HEK293T (cell line): Measurements from ENCODE around the gene PKN1.

Experiments used
- CTCF ChIA-PET: fragments of 350-600 bp; formaldehyde crosslinking; extraction: SDS; loops from one replicate; lab custom pipeline; 2021; ENCODE audit warnings: antibody characterized with exemption, inconsistent platforms; lab: Yijun Ruan, JAX
- POLR2A ChIA-PET: fragments of 350-600 bp; formaldehyde crosslinking; extraction: SDS; loops from one replicate; lab custom pipeline; 2020; ENCODE audit warnings: antibody characterized with exemption, inconsistent platforms; lab: Yijun Ruan, JAX
- DNase-seq: peaks from one replicate; pipeline ENCODE4 v3.0.0; 2012; ENCODE audit warnings: mixed read lengths; ENCODE audit errors: extremely low spot score
- ARNT ChIP-seq: fragments of 450-650 bp; IDR thresholded peaks from 2 replicates; pipeline ENCODE4 v1.6.1; 2017; ENCODE audit warnings: mild to moderate bottlenecking
- BHLHE40 ChIP-seq: fragments of 450-650 bp; IDR thresholded peaks from 2 replicates; pipeline ENCODE4 v1.6.1; 2016; ENCODE audit warnings: mild to moderate bottlenecking, moderate library complexity, borderline replicate concordance
- CTBP1 ChIP-seq: fragments of 450-650 bp; IDR thresholded peaks from 2 replicates; pipeline ENCODE4 v1.6.1; 2016; ENCODE audit warnings: borderline replicate concordance
- ELF4 ChIP-seq: fragments of 450-650 bp; IDR thresholded peaks from 2 replicates; pipeline ENCODE4 v1.6.1; 2017; ENCODE audit warnings: antibody characterized with exemption
- FOXA1 ChIP-seq: fragments of 450-650 bp; IDR thresholded peaks from 2 replicates; pipeline ENCODE4 v1.6.1; 2016; ENCODE audit warnings: mild to moderate bottlenecking
- FOXK2 ChIP-seq: fragments of 450-650 bp; IDR thresholded peaks from 2 replicates; pipeline ENCODE4 v1.6.1; 2016; ENCODE audit warnings: mild to moderate bottlenecking
- FOXM1 ChIP-seq: fragments of 450-650 bp; IDR thresholded peaks from 2 replicates; pipeline ENCODE4 v1.6.1; 2017; ENCODE audit warnings: mild to moderate bottlenecking, borderline replicate concordance
- HDGF ChIP-seq: fragments of 450-650 bp; IDR thresholded peaks from 2 replicates; pipeline ENCODE4 v1.6.1; 2017; ENCODE audit warnings: antibody characterized with exemption, borderline replicate concordance
- L3MBTL2 ChIP-seq: fragments of 450-650 bp; conservative IDR thresholded peaks from 2 replicates; pipeline ENCODE4 v1.6.1; 2016; ENCODE audit warnings: mild to moderate bottlenecking
- LEF1 ChIP-seq: fragments of 450-650 bp; IDR thresholded peaks from 2 replicates; pipeline ENCODE4 v1.6.1; 2017; ENCODE audit warnings: mild to moderate bottlenecking, borderline replicate concordance
- NFRKB ChIP-seq: fragments of 450-650 bp; IDR thresholded peaks from 2 replicates; pipeline ENCODE4 v1.6.1; 2016; ENCODE audit warnings: mild to moderate bottlenecking, moderate library complexity
- PKNOX1 ChIP-seq: fragments of 450-650 bp; IDR thresholded peaks from 2 replicates; pipeline ENCODE4 v1.6.1; 2016
- SP1 ChIP-seq: fragments of 450-650 bp; IDR thresholded peaks from 2 replicates; pipeline ENCODE4 v1.6.1; 2017
- SUZ12 ChIP-seq: fragments of 450-650 bp; IDR thresholded peaks from 2 replicates; pipeline ENCODE4 v1.6.1; 2016; ENCODE audit warnings: mild to moderate bottlenecking
- TARDBP ChIP-seq: fragments of 450-650 bp; IDR thresholded peaks from 2 replicates; pipeline ENCODE4 v1.6.1; 2016
- ZNF384 ChIP-seq: fragments of 450-650 bp; IDR thresholded peaks from 2 replicates; pipeline ENCODE4 v1.6.1; 2016

Gene PKN1

GRCh38 chr19:14511229-14511593 is 78.1 kb downstream of the PKN1 start:
- DNase-seq, result no peak
- CTCF ChIA-PET, result no interaction called here
- POLR2A ChIA-PET, result no interaction called here
- TF ChIP-seq LEF1 (no peak), TARDBP (no peak), CTBP1 (no peak), ZNF384 (no peak), SP1 (no peak)

GRCh38 chr19:14512406-14512961 is 79.4 kb downstream of the PKN1 start:
- ChIA-PET POLR2A (no interaction called here), CTCF (interaction anchor here (1.5 kb wide), 1 partner anchor 9 kb away, joined by 3 read pairs; no protein-coding TSS in a partner anchor)
- no peak for DNase-seq
- TF ChIP-seq ARNT, result no peak
- no peak for TF ChIP-seq SUZ12
- TF ChIP-seq CTBP1, result no peak
- no peak for TF ChIP-seq L3MBTL2
- no peak for TF ChIP-seq LEF1
- TF ChIP-seq ZNF384, result no peak
- no peak for TF ChIP-seq SP1

- POLR2A ChIA-PET, result interaction anchor here (1.0 kb wide), 1 partner anchor 1351 kb away, joined by 3 read pairs; no protein-coding TSS in a partner anchor
- no peak for DNase-seq
- CTCF ChIA-PET, result no interaction called here
- TF ChIP-seq TARDBP, result no peak
- no peak for TF ChIP-seq ELF4
- TF ChIP-seq LEF1, result no peak
- no peak for TF ChIP-seq NFRKB
These were observed 81.2 kb downstream of the PKN1 start for GRCh38 chr19:14514215-14514863.

- TF ChIP-seq PKNOX1 (no peak), ZNF384 (no peak), ELF4 (no peak), SP1 (no peak)
- ChIA-PET POLR2A (interaction anchor here (0.9 kb wide), 1 partner anchor 41 kb away, joined by 3 read pairs; no protein-coding TSS in a partner anchor), CTCF (no interaction called here)
- DNase-seq, result no peak
These were observed 82.5 kb downstream of the PKN1 start for GRCh38 chr19:14515501-14516047.

- TF ChIP-seq LEF1 (no peak), HDGF (no peak), CTBP1 (no peak), ELF4 (no peak), SUZ12 (no peak), TARDBP (no peak), ZNF384 (no peak), BHLHE40 (no peak), NFRKB (no peak)
- DNase-seq, result no peak
- CTCF ChIA-PET, result no interaction called here
- POLR2A ChIA-PET, result interaction anchor here (0.9 kb wide), 1 partner anchor 41 kb away, joined by 3 read pairs; no protein-coding TSS in a partner anchor
These were observed 83.0 kb downstream of the PKN1 start for GRCh38 chr19:14516048-14516534.

GRCh38 chr19:14516746-14517438 is 83.8 kb downstream of the PKN1 start:
- ChIA-PET POLR2A (interaction anchor here (0.7 to 2.0 kb wide), 7 partner anchors 9 to 90 kb away, joined by 3 to 53 read pairs (median 7); partner anchors contain the start of gene GIPC1), CTCF (interaction anchor here (1.9 kb wide), 1 partner anchor 13 kb away, joined by 7 read pairs; no protein-coding TSS in a partner anchor)
- no peak for TF ChIP-seq LEF1
- no peak for TF ChIP-seq FOXK2
- no peak for TF ChIP-seq ZNF384
- no peak for TF ChIP-seq PKNOX1
- TF ChIP-seq FOXA1, result no peak
- TF ChIP-seq BHLHE40, result no peak
- TF ChIP-seq TARDBP, result no peak
- TF ChIP-seq L3MBTL2, result no peak
- no peak for TF ChIP-seq FOXM1
- no peak for TF ChIP-seq NFRKB
- TF ChIP-seq SUZ12, result no peak
- no peak for TF ChIP-seq ARNT
- TF ChIP-seq SP1, result no peak
- no peak for TF ChIP-seq CTBP1
- TF ChIP-seq HDGF, result no peak
- TF ChIP-seq ELF4, result no peak
- no peak for DNase-seq
